HT1080 (cell line): ENCODE results near the gene TOR1AIP2. TPM values are rescaled to one million over a fixed set of nuclear protein-coding genes. Genes with fewer than 3 reads are reported as not detected.
A peak's percentile ranks its signal among the peaks of the same experiment; 100 is the strongest.

Experiments
- DNase-seq: peaks from one replicate; pipeline ENCODE4 v3.0.0-alpha.2; 2015; ENCODE audit warnings: low read depth
- total RNA-seq: library from RNA; depleted of rRNA; stranded (reverse); fragments of >200 nt; shearing (Covaris generic); gene quantifications from 2 replicates; pipeline ENCODE4 v1.2.3, GENCODE V29; 2014

The TOR1AIP2 gene
- total RNA-seq, 1 experiment from 2014 or later: 168 TPM

DNA sequence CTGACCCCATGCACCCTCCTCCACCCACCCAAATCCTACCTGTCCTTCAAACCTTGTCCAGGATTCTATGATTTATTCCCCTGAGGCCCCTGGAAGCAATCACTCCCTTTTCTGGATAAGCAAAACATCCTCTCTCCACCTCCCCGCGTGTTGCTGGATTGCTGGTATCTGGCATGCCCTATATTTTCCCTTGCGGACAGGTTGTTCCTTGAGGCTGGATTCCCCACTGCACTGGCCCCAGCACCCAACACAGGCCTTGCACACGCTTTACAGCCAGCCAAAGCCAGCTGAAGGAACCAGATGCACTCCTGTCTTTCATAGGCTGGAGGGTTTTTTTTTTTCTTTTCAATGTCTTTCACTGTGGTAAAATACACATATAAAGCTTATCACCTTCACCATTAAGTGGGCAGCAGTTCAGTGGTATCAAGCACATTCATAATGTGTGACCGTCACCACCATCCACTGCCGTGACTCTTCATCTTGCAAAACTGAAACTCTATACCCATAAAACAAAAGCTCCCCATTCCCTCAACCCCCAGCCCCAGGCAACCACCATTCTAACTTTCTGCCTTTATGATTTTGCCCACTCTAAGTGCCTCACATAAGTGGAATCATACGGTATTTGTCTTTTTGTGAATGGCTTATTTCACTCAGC, 50.9 kb downstream of the TOR1AIP2 start:
- DNase-seq: no peak

GRCh38 chr1:179825798-179826460, 51.7 kb downstream of the TOR1AIP2 start:
- no peak for DNase-seq

- DNase-seq: no peak
Measured at GRCh38 chr1:179825206-179825605, 52.4 kb downstream of the TOR1AIP2 start.

DNA sequence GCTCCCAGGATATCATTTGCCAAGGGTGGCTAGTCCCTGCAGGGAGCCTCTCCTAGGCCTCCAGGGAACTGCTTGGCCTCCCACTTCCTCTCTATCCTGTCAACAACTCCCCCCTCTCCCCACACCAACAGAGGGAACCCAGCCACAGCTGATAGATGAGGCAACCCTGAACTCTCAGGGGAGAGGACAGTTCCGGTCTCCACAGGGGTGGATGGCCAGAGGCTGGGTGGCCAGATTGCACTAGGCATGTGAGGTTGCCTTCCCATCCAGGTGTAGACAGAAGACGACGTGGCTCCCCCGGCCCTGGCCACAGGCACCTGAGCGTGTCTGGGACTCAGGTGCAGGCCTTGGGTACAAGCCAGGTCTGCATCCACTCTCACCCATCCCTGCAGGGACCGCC, 53.3 kb downstream of the TOR1AIP2 start:
- DNase-seq: no peak

DNA sequence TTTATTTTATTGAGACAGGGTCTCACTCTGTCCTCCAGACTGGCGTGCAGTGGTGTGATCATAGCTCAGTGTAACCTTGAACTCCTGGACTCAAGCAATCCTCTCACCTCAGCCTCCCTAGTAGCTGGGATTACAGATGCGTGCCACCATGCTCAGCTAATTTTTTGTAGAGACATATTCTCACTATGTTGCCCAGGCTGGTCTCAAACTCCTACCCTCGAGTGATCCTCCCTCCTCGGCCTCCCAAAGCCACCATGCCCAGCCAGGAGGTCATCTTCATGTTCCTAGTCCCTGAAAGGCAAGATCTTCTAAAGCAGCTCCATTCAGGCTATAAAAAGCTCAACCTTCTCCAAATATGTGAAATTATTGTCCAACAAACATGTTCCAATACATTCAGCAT, 53.9 kb downstream of the TOR1AIP2 start:
- no peak for DNase-seq

DNA sequence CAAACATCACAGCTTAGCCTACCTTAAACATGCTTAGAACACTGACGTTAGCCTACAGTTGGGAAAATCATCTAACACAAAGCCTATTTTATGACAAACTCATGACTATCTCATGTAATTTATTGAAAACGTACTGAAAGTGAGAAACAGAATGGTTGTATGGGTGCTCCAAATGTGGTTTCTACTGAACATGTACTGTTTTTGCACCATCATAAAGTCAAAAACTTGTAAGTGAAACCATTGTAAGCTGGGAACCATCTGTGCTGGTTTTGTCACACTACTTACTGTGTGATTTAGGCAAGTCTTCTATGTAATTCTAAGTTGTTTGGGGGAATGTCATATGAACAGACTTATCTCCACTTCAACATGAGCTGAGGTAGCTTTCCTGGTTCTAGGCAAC, 55.5 kb downstream of the TOR1AIP2 start:
- DNase-seq: no peak

DNA sequence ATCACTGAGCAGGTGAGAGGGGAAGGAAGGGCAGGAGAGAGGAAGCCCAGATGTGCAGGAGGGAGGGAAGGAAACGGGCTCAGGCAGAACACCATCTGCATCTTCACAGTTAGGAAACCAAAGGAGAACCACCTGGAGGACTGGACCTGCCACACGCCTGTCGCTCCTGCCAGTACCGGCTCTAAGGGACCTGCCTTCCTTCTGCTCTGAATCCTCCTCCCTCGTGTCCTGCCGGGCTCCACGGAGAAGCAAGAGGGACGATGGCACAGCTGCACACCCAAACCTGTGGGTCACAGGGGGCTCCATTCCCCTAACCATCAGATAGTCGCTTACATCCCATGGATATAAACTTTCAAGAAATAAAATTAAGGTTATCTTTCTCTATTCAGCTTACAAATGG, 56.1 kb downstream of the TOR1AIP2 start:
- DNase-seq: no peak

DNA sequence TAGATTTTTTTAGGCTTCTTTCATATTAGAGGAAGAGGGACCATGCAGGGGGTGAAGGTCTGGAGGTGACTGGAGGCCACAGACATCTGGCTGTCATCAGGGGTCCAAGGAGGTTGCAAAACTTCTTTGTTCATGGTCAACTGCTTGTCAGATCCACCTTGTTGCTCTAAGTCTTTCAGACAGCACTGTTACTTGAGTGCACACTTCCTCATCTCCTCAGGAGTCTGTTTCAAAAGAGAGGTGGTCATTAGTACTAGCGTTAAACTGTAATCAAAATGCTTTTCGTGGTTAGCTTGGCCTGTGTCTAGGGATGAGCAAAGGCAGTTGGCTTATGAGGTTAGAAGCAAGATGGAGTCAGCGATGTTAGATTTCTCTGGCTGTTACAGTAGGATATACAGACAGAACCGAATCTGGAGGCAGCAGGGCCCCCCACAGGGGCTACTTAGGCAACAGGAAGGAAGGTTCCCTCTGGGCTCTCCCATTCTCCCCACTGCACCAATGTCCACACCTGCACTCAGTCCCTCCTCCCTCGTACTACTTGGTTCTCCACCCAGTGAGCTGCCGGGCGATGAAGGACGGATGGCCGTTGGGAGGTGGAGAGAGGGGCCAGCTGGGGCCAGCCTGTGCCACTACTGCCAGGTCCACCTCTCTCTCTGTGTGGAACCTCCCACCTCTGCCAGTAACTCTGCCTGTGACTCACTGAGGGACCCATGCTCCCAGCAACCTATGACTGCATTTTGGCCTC, 57.2 kb downstream of the TOR1AIP2 start:
- DNase-seq: no peak

GRCh38 chr1:179818743-179819173, 58.8 kb downstream of the TOR1AIP2 start:
- DNase-seq: no peak

- no peak for DNase-seq
Measured at GRCh38 chr1:179818260-179818659, 59.3 kb downstream of the TOR1AIP2 start.

DNA sequence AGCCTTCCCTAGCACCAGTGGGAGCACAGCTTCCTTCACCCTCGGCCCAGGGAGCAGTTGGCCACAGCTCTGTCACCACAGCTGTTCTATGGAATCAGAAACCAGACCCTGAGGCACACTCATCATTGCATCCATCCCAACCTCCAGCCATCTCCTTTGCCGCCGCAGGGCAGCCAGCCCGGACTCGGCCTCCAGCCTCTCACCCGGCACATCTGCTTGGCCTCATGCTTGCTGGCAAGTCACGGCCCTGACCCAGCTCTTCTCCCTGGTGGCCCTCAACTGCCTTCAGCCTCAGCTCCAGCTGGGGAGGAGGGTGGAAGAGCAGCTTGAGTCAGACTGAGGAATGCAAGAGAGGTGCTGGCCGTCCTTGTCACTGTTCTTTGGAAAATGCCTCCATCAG, 59.8 kb downstream of the TOR1AIP2 start:
- DNase-seq: no peak

- DNase-seq: no peak
Measured at GRCh38 chr1:179817056-179817455, 60.5 kb downstream of the TOR1AIP2 start.

DNA sequence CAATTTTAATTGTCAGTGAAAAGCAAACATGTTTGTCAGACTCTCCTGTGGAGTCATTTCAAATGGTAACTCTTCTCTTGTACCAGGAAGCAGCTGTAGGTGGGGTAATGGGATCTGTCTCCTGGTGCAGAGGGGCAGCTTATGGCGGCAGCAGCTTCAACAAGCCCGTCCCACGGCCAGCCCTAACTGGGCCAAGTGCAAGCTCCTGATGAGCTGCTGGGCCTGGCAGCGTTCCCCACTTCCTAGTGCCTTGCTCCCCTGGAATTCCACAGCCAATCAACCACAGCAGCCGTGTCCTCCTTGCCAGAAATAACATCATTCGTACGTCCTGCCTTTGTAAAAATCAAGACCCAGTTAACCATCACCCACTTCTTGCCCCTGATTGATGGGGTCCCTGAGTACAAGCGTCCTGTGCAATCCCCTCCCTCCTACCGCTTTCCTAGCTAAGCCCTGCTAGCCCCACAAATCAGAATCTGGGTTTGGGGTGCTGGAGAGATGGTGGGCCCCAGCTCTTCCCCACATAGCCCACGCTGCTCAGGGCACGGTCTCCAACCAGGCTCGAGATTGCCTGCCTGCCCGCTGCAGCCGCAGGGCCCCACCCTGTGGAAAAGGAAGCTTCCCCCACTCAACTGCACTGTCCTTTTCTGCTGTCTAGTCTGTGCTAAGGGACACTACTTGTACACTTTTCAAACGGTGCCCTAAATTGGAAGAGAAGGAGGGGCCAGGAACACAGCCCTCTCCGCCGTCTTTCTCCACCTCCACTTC, 61.2 kb downstream of the TOR1AIP2 start:
- DNase-seq: no peak

DNA sequence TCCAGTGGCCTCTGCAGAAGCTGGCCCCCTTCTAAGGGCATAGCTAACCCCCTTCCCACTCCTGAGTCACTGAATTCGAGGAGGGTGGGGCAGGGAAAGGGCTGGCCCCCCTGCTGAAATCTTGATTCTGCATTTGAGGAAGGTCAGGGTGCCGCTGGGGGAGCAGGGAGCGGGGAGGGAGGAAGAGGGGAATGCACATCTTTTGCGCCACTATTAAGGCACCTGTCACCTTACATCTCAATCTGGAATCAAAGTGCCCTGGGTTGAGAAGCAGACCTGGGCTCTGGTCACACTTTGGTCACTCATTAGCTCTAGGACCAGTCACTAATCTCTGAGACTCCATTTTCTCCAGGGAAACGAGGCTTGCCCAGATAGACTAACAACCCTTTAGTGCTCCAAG, 62.0 kb downstream of the TOR1AIP2 start:
- DNase-seq: no peak

- DNase-seq: no peak
Measured at GRCh38 chr1:179814546-179814838, 63.1 kb downstream of the TOR1AIP2 start.

- DNase-seq: no peak
Measured at GRCh38 chr1:179813626-179814545, 63.7 kb downstream of the TOR1AIP2 start.

- no peak for DNase-seq
Measured at GRCh38 chr1:179812501-179813292, 64.9 kb downstream of the TOR1AIP2 start.

DNA sequence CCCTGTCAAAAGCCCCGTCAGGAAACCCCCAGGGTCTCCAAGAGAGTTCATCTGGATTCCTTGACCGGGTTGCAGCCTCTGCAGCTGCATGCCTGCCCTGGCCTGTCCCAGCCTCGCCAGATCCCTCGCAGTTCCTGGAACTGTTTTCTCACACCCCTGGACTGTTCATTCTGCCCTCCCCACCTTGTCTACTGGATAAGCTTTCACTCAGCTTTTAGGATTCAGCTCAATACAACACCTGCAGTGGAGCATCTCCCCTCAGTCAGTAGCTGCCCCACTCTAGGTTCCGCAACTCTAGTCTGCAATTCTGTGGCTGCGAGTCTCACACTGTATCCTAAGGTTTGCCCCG, 67.3 kb downstream of the TOR1AIP2 start:
- DNase-seq: no peak

- DNase-seq: peak; percentile 65
Measured at GRCh38 chr1:179809506-179810366, 67.9 kb downstream of the TOR1AIP2 start.
